G401 (cell line): ENCODE results near the gene SEMA6D. TPM values are rescaled to one million over a fixed set of nuclear protein-coding genes. Genes with fewer than 3 reads are reported as not detected.

ENCODE experiments used
- DNase-seq: peaks from one replicate; pipeline ENCODE4 v3.0.0-alpha.2; 2015; ENCODE audit warnings: low spot score
- in situ Hi-C: cut with HindIII; loops from 2 replicates; pipeline ENCODE4 v1.10.0; 2016; ENCODE audit warnings: low sequenced_read_pairs, mixed read lengths
- total RNA-seq: library from RNA; depleted of rRNA; stranded (reverse); fragments of >200 nt; shearing (Covaris generic); gene quantifications from 2 replicates; pipeline ENCODE4 v1.2.3, GENCODE V29; 2014

SEMA6D gene
- total RNA-seq, 1 experiment from 2014 or later: not detected

GRCh38 chr15:47769166-47769565 lies 51.9 kb downstream of the SEMA6D start:
- no peak for DNase-seq

DNA sequence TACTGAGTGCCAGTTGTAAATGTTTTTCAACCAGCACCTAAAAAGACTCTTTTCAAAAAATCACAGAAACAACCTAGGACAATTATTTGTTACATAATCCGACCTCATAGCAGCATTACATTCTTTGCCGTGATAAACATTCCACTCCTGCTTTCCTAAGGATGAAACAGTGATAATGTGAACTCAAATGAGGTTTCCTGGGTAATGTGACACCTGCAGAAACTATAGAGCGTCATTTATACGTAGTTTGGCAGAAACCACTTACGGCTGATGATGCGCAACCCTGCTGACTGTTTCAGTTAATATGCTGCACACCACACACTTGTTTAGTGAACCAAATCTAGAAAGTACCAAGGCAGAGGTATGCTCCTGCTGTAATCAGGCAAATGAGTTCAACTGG lies 55.8 kb downstream of the SEMA6D start:
- in situ Hi-C loops: no loop called here
- no peak for DNase-seq

More at GRCh38 chr15:47769166-47769565, 51.9 kb downstream of the SEMA6D start:
- in situ Hi-C loops: no loop called here

- no peak for DNase-seq
- in situ Hi-C loops: no loop called here
Observed at GRCh38 chr15:47778263-47778770, 61.0 kb downstream of the SEMA6D start.

GRCh38 chr15:47780971-47781370 lies 63.7 kb downstream of the SEMA6D start:
- no peak for DNase-seq
- in situ Hi-C loops: no loop called here

DNA sequence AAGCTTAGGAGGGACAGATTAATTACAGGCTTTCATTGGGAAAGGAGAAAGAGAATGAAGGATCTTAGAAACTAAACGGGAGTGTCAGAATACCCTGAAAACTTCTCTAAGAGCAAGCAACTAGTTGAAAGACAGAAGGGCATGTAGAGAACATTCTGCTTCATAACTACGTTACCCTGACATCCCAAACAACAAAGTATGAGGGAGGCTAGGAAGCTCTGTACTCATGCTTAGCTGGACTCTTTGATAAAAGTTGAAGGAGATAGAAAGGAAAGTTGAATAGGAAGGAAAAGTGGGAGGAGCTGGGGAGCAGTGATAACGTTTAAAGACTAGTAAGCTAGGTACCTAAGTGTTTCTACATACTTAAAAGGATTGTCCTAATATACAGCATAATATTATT lies 64.2 kb downstream of the SEMA6D start:
- in situ Hi-C loops: no loop called here
- no peak for DNase-seq

- no peak for DNase-seq
- in situ Hi-C loops: no loop called here
Observed at GRCh38 chr15:47784820-47785219, 67.5 kb downstream of the SEMA6D start.

DNA sequence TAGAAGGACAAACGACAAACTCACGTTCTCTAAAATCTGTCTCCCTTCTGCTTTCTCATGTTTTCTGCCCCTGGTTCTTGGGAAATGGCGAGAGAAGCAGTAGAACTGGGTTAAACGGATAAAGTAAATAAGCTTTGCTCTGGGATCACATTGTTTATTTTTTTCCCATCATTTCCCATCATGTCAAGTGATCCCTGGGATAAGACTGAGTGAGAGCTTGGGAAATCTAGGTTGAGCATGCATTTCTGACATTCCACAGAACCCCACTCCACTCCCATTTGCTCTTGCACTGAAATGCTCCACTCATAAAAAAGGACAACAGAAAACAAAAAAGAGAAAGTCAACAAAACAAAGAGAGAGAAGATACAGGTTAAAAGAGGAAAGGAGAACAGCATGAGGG lies 69.1 kb downstream of the SEMA6D start:
- DNase-seq: no peak
- in situ Hi-C loops: no loop called here

- in situ Hi-C loops: no loop called here
- DNase-seq: no peak
Observed at GRCh38 chr15:47787875-47788274, 70.6 kb downstream of the SEMA6D start.

- in situ Hi-C loops: no loop called here
Observed at GRCh38 chr15:47788685-47789084, 71.4 kb downstream of the SEMA6D start.

DNA sequence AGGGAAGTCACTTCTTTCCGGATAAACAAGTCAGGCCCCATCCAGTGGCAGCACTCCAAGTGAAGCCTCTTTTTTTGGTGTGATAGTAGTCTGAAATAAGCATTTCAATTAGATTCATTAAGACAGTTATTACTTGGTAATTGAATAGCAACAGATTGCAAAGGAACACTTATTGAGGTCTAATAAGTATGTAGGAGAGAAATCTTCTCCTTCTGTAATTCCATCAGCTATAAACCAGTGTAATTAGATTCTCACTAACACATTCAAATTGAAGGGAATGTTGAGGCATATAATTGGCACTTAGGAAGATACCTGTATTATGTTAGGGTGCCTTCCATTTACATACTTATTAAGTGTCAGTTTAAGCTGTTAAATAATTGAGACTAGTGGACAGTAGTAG lies 73.9 kb downstream of the SEMA6D start:
- no peak for DNase-seq
- in situ Hi-C loops: no loop called here

More at GRCh38 chr15:47788685-47789084, 71.4 kb downstream of the SEMA6D start:
- DNase-seq: no peak

GRCh38 chr15:47792231-47792630 lies 74.9 kb downstream of the SEMA6D start:
- DNase-seq: no peak
- in situ Hi-C loops: no loop called here

DNA sequence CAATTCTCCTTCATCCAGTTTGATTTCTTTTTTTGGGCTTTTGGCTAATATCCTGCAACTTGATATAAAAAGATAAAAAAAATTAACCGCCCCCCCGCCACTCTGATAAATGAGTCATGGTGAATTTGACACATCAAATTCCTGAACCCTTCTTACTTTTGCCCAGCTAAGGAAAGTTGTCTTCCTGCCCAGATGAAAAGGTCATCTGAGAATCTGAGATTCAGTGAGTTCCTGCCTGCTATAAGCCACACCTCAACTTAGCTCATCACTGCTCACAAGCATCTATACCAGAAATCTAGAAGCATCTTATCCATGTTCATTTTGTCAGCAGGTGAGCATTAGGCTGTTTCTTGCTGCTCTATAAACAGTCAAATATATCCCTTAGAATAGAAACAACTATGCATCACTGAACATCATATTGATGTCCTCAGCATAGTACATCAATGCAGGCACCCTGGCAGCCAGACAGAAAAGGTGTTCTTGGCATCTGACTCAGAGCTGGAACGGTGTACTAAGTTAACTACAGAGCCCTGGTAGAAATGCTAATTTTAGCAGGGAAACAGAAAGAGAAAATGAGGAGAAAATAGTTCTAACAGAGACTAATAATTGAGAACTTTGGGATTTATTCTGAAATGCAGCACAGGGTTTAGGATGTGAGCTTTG lies 77.1 kb downstream of the SEMA6D start:
- DNase-seq: no peak
- in situ Hi-C loops: no loop called here

- in situ Hi-C loops: no loop called here
- DNase-seq: no peak
Observed at GRCh38 chr15:47795864-47796263, 78.6 kb downstream of the SEMA6D start.

- in situ Hi-C loops: no loop called here
- no peak for DNase-seq
Observed at GRCh38 chr15:47796339-47796738, 79.0 kb downstream of the SEMA6D start.

- in situ Hi-C loops: no loop called here
- no peak for DNase-seq
Observed at GRCh38 chr15:47796830-47797229, 79.5 kb downstream of the SEMA6D start.

GRCh38 chr15:47801522-47801921 lies 84.2 kb downstream of the SEMA6D start:
- DNase-seq: no peak

DNA sequence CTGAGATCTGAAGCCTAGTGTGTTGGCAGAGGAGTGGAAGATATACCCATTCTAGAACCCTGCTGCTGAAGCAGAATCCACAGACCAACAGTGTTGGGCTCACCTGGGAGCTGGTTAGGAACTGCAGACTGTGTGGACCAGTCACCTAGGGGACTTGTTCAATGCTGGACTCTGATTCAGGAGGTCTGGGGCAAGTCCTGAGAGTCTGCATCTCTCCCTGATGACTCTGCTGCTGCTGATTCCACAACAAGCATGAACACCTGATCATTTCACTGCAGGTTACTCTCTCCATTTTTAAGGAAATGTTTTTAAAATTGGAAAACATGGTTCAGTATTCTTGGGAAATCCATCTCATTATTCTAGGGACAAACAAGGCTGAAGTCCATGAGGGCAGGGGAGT lies 84.9 kb downstream of the SEMA6D start:
- no peak for DNase-seq
- in situ Hi-C loops: no loop called here

More at GRCh38 chr15:47801522-47801921, 84.2 kb downstream of the SEMA6D start:
- in situ Hi-C loops: no loop called here

DNA sequence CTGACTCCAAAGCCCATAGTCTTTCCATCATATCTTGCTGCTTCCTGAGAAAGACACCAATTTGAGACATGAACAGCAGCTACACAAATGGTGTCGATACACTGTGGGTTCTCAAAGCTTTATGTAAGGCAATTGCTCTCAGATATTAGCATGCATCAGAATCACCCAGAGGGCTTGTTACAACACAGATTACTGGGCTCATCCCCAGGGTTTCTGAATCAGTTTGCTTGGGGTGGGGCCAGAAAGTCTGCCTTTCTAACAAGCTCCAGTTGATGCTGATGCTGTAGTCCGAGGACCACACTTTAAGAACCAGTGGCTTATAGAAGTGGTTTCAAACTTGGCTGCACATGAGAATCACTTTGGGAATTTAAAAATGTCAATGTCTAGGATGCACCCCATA lies 86.5 kb downstream of the SEMA6D start:
- DNase-seq: no peak
- in situ Hi-C loops: no loop called here

GRCh38 chr15:47804733-47805132 lies 87.4 kb downstream of the SEMA6D start:
- in situ Hi-C loops: no loop called here
- DNase-seq: no peak

- in situ Hi-C loops: no loop called here
- peak; percentile 79 for DNase-seq
Observed at GRCh38 chr15:47806008-47806407, 88.7 kb downstream of the SEMA6D start.

DNA sequence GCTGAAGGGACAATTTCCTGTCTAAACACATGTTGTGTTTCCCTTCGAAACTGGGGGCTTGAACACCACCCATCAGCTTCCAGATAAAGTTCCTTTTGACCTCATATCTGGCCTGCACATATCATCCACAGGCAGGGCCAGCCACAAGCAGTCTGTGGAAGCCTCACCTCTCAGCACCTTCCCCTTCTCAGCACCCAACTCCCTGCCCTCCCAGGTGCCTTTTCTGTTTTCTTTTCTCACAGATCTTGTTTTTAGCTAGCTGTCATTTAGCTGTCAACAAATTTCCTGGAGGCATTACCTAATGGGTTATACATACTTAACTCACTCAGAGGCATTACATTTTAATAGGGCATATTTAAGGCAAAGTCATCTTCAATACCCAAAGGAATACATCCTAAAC lies 93.9 kb downstream of the SEMA6D start:
- in situ Hi-C loops: no loop called here

More for the DNA sequence above, 93.9 kb downstream of the SEMA6D start:
- DNase-seq: no peak
